OCI-LY3 (cell line): Measurements from ENCODE around the gene CLIC6.

Experiments
- EZH2phosphoT487 ChIP-seq: fragments of 200-600 bp; shearing (Covaris generic); IDR thresholded peaks from 2 replicates; pipeline ENCODE4 v1.6.1; 2018; ENCODE audit warnings: antibody characterized with exemption, mixed run types, low read depth
- TF ChIP-seq, protein P1 (sequence below): fragments of 200-600, 300-600 bp; sonication (generic); IDR thresholded peaks from 2 replicates; pipeline ENCODE4 v1.5.1; 2014; ENCODE audit warnings: antibody characterized with exemption, low read length, low read depth

DNA sequence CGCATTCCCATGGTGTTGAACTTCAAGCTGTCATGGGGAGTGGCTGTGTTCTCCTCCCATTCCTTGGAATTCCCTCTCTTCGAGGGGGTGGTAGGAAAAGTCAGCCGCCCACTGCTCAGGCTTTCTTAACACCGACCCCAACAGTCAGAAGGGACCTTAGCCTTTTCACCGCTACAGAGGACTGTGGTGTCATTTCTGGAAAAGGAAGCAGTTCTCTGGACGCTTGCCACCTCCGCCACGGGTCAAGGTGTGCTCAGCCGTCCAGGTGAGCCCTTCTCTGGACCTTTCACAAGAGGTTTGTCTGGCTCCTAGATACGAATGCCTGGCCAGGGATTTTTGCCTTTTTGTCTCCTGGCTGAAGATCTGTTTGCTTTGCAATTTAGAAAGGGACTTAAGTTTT, 31.8 kb downstream of the CLIC6 start:
- TF ChIP-seq, protein P1, sequence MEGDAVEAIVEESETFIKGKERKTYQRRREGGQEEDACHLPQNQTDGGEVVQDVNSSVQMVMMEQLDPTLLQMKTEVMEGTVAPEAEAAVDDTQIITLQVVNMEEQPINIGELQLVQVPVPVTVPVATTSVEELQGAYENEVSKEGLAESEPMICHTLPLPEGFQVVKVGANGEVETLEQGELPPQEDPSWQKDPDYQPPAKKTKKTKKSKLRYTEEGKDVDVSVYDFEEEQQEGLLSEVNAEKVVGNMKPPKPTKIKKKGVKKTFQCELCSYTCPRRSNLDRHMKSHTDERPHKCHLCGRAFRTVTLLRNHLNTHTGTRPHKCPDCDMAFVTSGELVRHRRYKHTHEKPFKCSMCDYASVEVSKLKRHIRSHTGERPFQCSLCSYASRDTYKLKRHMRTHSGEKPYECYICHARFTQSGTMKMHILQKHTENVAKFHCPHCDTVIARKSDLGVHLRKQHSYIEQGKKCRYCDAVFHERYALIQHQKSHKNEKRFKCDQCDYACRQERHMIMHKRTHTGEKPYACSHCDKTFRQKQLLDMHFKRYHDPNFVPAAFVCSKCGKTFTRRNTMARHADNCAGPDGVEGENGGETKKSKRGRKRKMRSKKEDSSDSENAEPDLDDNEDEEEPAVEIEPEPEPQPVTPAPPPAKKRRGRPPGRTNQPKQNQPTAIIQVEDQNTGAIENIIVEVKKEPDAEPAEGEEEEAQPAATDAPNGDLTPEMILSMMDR, result no peak
- TF ChIP-seq EZH2phosphoT487, result no peak
